SU-DHL-6 (cell line): Measurements from ENCODE around the gene ZNF439.

Experiments used
- CTCF ChIP-seq: fragments of 200-600 bp; sonication (generic); IDR thresholded peaks from one replicate; pipeline ENCODE4 v1.5.1; 2017; ENCODE audit warnings: antibody characterized with exemption, mild to moderate bottlenecking, low read length, moderate library complexity; ENCODE audit not compliant: insufficient read depth, poor library complexity, severe bottlenecking
- EZH2phosphoT487 ChIP-seq: fragments of 200-600 bp; sonication (generic), shearing (Covaris generic); conservative IDR thresholded peaks from 2 replicates; pipeline ENCODE4 v1.6.1; 2018; ENCODE audit warnings: mild to moderate bottlenecking, antibody characterized with exemption, low read length, moderate library complexity, mixed read lengths

GRCh38 chr19:11813703-11814028 is 34.9 kb upstream of the ZNF439 start:
- no peak for TF ChIP-seq CTCF
- TF ChIP-seq EZH2phosphoT487, result no peak
